HepG2 (cell line): ENCODE data around the gene OPN1LW. TPM values are rescaled to one million over a fixed set of nuclear protein-coding genes. Genes with fewer than 3 reads are reported as not detected.

Experiments
- DNMT1 ChIP-seq: sonication (generic); formaldehyde crosslinking; IDR thresholded peaks from 2 replicates; pipeline ENCODE4 v1.5.1; 2020; ENCODE audit warnings: mild to moderate bottlenecking, missing genetic modification reagents
- HNRNPK ChIP-seq: fragments of 200-400 bp; formaldehyde crosslinking; IDR thresholded peaks from 2 replicates; pipeline ENCODE4 v1.6.1; 2018; ENCODE audit warnings: low read length, low read depth, moderate library complexity, mild to moderate bottlenecking; ENCODE audit not compliant: poor library complexity, severe bottlenecking
- RFX3 ChIP-seq: IDR thresholded peaks from 2 replicates; pipeline ENCODE4 v1.6.1; 2016; ENCODE audit warnings: missing biosample characterization, missing genetic modification reagents
- ZNF138 ChIP-seq: sonication (generic); formaldehyde crosslinking; IDR thresholded peaks from 2 replicates; pipeline ENCODE4 v1.5.0; 2020; ENCODE audit warnings: mild to moderate bottlenecking, low read depth, missing genetic modification reagents
- ZNF296 ChIP-seq: sonication (generic); formaldehyde crosslinking; conservative IDR thresholded peaks from 2 replicates; pipeline ENCODE4 v1.5.0; 2020; ENCODE audit warnings: mild to moderate bottlenecking, missing genetic modification reagents
- ZNF75D ChIP-seq: sonication (generic); formaldehyde crosslinking; IDR thresholded peaks from 2 replicates; pipeline ENCODE4 v1.8.1; 2023; ENCODE audit warnings: missing genetic modification reagents, mild to moderate bottlenecking, borderline replicate concordance
- ZSCAN25 ChIP-seq: sonication (generic); formaldehyde crosslinking; IDR thresholded peaks from 2 replicates; pipeline ENCODE4 v1.8.0; 2022; ENCODE audit warnings: mild to moderate bottlenecking, missing genetic modification reagents
- polyA plus RNA-seq, 8 experiments: library from polyadenylated mRNA; depleted of rRNA in 3 of 8; stranded (reverse) in 7 of 8; unstranded in 1 of 8; fragments of >200 nt; fragmentation: Illumina TruSeq in 4 of 8; extraction: Trizol in 4 of 8; gene quantifications; 2 replicates each; pipeline versions ENCODE4 v1.2.1 to v1.2.3, GENCODE V29; 2011 to 2016; ENCODE audit warnings: low read depth in 4 of 8, missing spikeins in 1 of 8, mixed read lengths in 1 of 8; ENCODE audit not compliant: insufficient read depth in 1 of 8
- total RNA-seq, 5 experiments: library from RNA; depleted of rRNA; stranded (reverse); fragments of >200 nt; fragmentation: Illumina TruSeq; extraction: Trizol; gene quantifications; 2 replicates each; pipeline ENCODE4 v1.2.3, GENCODE V29; 2016; ENCODE audit warnings: low read depth in 1 of 5
- TF ChIP-seq, protein P1 (sequence below): sonication (generic); formaldehyde crosslinking; IDR thresholded peaks from 2 replicates; pipeline ENCODE4 v1.5.0; 2020; ENCODE audit warnings: missing genetic modification reagents, mild to moderate bottlenecking, borderline replicate concordance
- TF ChIP-seq, protein P2 (sequence below): sonication (generic); formaldehyde crosslinking; IDR thresholded peaks from 2 replicates; pipeline ENCODE4 v1.9.0; 2021; ENCODE audit warnings: missing genetic modification reagents, mild to moderate bottlenecking, borderline replicate concordance
- TF ChIP-seq, protein P3 (sequence below): sonication (generic); formaldehyde crosslinking; IDR thresholded peaks from 2 replicates; pipeline ENCODE4 v1.8.0; 2022; ENCODE audit warnings: mild to moderate bottlenecking, missing genetic modification reagents, moderate library complexity
- TF ChIP-seq, protein P4 (sequence below): sonication (generic); formaldehyde crosslinking; IDR thresholded peaks from 2 replicates; pipeline ENCODE4 v1.4.0; 2020; ENCODE audit warnings: mild to moderate bottlenecking, missing genetic modification reagents

OPN1LW gene
- total and polyA plus RNA-seq, 2 of the 13 experiments (the other 11 are each of a cell fraction or from before 2014, with no cell fraction given) = not detected

DNA sequence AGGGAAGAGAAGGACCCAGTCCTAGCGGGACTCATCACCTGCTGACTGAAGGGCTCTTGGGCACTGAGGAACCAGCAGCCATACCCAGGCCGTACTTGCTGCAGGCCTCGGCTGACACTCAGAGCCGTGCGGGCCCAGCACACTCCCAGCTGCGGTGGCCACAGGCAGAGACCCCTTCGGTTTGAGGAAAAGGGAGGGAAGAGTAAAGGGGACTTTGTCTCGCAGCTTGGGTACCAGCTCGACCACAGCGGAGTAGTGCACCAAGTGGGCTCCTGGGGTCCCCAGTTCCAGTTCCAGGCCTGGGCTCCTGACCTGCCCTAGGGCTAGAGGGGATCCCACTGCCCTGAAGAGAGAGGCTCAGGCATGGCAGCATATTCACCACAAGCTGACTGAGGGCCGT is 17.9 kb upstream of the OPN1LW start (continued):
- TF ChIP-seq RFX3 (CRISPR knock-in tag) = no peak
- no peak for TF ChIP-seq HNRNPK
- no peak for TF ChIP-seq ZSCAN25
- TF ChIP-seq, protein P1, sequence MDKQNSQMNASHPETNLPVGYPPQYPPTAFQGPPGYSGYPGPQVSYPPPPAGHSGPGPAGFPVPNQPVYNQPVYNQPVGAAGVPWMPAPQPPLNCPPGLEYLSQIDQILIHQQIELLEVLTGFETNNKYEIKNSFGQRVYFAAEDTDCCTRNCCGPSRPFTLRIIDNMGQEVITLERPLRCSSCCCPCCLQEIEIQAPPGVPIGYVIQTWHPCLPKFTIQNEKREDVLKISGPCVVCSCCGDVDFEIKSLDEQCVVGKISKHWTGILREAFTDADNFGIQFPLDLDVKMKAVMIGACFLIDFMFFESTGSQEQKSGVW (CRISPR knock-in tag) = no peak
- TF ChIP-seq, protein P2, sequence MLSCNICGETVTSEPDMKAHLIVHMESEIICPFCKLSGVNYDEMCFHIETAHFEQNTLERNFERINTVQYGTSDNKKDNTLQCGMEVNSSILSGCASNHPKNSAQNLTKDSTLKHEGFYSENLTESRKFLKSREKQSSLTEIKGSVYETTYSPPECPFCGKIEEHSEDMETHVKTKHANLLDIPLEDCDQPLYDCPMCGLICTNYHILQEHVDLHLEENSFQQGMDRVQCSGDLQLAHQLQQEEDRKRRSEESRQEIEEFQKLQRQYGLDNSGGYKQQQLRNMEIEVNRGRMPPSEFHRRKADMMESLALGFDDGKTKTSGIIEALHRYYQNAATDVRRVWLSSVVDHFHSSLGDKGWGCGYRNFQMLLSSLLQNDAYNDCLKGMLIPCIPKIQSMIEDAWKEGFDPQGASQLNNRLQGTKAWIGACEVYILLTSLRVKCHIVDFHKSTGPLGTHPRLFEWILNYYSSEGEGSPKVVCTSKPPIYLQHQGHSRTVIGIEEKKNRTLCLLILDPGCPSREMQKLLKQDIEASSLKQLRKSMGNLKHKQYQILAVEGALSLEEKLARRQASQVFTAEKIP (CRISPR knock-in tag) = no peak
- TF ChIP-seq ZNF296 (CRISPR knock-in tag) = no peak
- no peak for TF ChIP-seq ZNF75D (CRISPR knock-in tag)
- TF ChIP-seq, protein P3, sequence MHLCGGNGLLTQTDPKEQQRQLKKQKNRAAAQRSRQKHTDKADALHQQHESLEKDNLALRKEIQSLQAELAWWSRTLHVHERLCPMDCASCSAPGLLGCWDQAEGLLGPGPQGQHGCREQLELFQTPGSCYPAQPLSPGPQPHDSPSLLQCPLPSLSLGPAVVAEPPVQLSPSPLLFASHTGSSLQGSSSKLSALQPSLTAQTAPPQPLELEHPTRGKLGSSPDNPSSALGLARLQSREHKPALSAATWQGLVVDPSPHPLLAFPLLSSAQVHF (CRISPR knock-in tag) = no peak
- TF ChIP-seq, protein P4, sequence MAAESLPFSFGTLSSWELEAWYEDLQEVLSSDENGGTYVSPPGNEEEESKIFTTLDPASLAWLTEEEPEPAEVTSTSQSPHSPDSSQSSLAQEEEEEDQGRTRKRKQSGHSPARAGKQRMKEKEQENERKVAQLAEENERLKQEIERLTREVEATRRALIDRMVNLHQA (CRISPR knock-in tag) = no peak
- no peak for TF ChIP-seq ZNF138 (CRISPR knock-in tag)
- no peak for TF ChIP-seq DNMT1 (CRISPR knock-in tag)
